Esophagus muscularis mucosa (tissue), 4 donors: Measurements from ENCODE around the gene CENPC. TPM values are rescaled to one million over a fixed set of nuclear protein-coding genes. Genes with fewer than 3 reads are reported as not detected.

Experiments used
- DNase-seq: peaks from one replicate; pipeline ENCODE4 v3.0.0-alpha.2; 2017; ENCODE audit errors: extremely low spot score
- H3K27ac ChIP-seq, 4 donors: fragments of 200-600 bp; sonication (generic); replicated peaks in 1 of 4; 1 replicate in 3 of 4; 2 replicates in 1 of 4; pipeline ENCODE4 v1.5.1; 2016 to 2019; ENCODE audit warnings: mild to moderate bottlenecking in 1 of 4
- H3K27me3 ChIP-seq, 4 donors: fragments of 200-600 bp; sonication (generic); one replicate each; pipeline versions ENCODE4 v1.5.1 to v1.6.0; 2016 to 2019
- H3K36me3 ChIP-seq, 4 donors: fragments of 200-600 bp; sonication (generic); one replicate each; pipeline ENCODE4 v1.5.1; 2016 to 2019
- H3K4me1 ChIP-seq, 4 donors: fragments of 200-600 bp; sonication (generic); one replicate each; pipeline ENCODE4 v1.5.1; 2016 to 2019
- H3K4me3 ChIP-seq, 4 donors: fragments of 200-600 bp; sonication (generic); 1 replicate in 2 of 4; 2 replicates in 2 of 4; pipeline ENCODE4 v1.5.1; 2016 to 2019; ENCODE audit warnings: mild to moderate bottlenecking in 4 of 4, moderate library complexity in 1 of 4
- H3K9me3 ChIP-seq, 4 donors: fragments of 200-600 bp; sonication (generic); 1 replicate in 3 of 4; 2 replicates in 1 of 4; pipeline ENCODE4 v1.5.1; 2016 to 2019
- EP300 ChIP-seq: sonication (generic); formaldehyde crosslinking; IDR thresholded peaks from one replicate; pipeline ENCODE4 v1.6.1; 2017; ENCODE audit warnings: antibody characterized with exemption
- POLR2A ChIP-seq: fragments of 450-650 bp; IDR thresholded peaks from one replicate; pipeline ENCODE4 v1.6.1; 2017; ENCODE audit warnings: antibody characterized with exemption, moderate library complexity, mild to moderate bottlenecking, low read depth
- POLR2AphosphoS5 ChIP-seq, 2 donors: sonication (generic); formaldehyde crosslinking; IDR thresholded peaks; one replicate each; pipeline ENCODE4 v1.6.1; 2017; ENCODE audit warnings: antibody characterized with exemption in 2 of 2
- WGBS: methylation state at CpG from one replicate; pipeline ENCODE4 v1.1.5; 2018; 5-methylcytosine and 5-hydroxymethylcytosine counted together
- intact Hi-C: fragments of 100-400 bp; cut with DNase I; formaldehyde crosslinking; loops from one replicate; pipeline ENCODE4 v1.15.1; 2023
- total RNA-seq, 4 donors: library from RNA; depleted of rRNA; stranded (reverse); fragments of >200 nt; gene quantifications; one replicate each; pipeline versions ENCODE4 v1.1.0 to v1.2.1, GENCODE V29; 2016
- TF ChIP-seq, protein P1 (sequence below), 3 experiments: fragments of 200-600 bp in 2 of 3; fragments of 450-650 bp in 1 of 3; sonication (generic) in 2 of 3; IDR thresholded peaks; one replicate each; pipeline ENCODE4 v1.5.1; 2017 to 2019; ENCODE audit warnings: antibody characterized with exemption in 3 of 3, mild to moderate bottlenecking in 2 of 3, moderate library complexity in 1 of 3

Gene CENPC
- total RNA-seq, 4 donors from 2014 or later, result 14.5 to 26.2 (median 15.3) TPM

DNA sequence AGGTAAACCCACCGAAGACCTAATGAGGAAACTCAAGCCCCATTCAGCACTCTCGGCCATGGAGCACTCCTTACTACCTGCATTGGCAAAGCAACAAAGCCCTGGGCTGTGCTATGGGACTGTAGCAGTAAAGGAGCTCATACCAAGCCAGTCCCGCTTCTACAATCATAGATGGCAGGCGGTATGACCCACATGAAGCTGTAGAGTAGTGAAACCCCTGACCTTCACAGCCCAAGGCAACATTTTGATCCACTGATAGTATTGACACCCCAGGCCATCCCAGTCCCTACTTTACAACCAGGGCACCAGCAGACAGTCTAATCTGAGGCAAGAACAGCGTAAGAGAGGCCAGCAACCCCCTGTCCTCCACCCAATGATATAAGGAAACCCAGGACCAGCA, 25.2 kb downstream of the CENPC start:
- TF ChIP-seq, protein P1, sequence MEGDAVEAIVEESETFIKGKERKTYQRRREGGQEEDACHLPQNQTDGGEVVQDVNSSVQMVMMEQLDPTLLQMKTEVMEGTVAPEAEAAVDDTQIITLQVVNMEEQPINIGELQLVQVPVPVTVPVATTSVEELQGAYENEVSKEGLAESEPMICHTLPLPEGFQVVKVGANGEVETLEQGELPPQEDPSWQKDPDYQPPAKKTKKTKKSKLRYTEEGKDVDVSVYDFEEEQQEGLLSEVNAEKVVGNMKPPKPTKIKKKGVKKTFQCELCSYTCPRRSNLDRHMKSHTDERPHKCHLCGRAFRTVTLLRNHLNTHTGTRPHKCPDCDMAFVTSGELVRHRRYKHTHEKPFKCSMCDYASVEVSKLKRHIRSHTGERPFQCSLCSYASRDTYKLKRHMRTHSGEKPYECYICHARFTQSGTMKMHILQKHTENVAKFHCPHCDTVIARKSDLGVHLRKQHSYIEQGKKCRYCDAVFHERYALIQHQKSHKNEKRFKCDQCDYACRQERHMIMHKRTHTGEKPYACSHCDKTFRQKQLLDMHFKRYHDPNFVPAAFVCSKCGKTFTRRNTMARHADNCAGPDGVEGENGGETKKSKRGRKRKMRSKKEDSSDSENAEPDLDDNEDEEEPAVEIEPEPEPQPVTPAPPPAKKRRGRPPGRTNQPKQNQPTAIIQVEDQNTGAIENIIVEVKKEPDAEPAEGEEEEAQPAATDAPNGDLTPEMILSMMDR (IDR thresholded peaks at IDR 0.05), result no peak
- no peak for TF ChIP-seq POLR2AphosphoS5 (IDR thresholded peaks at IDR 0.05)
- TF ChIP-seq POLR2A, result no peak
- TF ChIP-seq EP300, result no peak

DNA sequence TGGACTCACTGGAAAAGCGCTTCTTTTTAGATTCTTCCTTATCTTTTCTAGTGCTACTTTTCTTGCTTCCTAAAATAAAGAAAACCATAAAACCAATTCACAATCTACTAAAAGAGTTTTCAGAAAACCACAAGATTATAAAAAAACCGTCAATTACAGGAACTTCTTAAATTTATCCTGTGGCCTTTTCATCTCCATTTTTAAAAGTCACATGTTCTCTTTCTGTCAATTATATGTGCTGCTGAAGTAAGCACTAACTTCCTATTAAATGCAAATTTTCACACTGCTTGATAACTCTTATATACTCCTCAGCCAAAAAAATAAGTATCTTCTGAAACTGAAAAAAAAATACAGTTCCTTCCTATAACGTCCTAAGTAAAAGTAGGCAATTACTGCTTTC, 32.8 kb downstream of the CENPC start:
- no peak overlapping the region for H3K4me3 ChIP-seq
- no peak for TF ChIP-seq POLR2AphosphoS5 (IDR thresholded peaks at IDR 0.05)
- no peak for TF ChIP-seq EP300
- TF ChIP-seq, protein P1 (IDR thresholded peaks at IDR 0.05), result no peak
- no peak for TF ChIP-seq POLR2A
- H3K36me3 ChIP-seq, result peaks cover 31 to 80% (median 53%) of the 10 kb centered on the region in 4 donors
- intact Hi-C loops, result no loop called here
- H3K4me1 ChIP-seq, result no peaks in the 10 kb centered on the region
- no peaks in the 10 kb centered on the region for H3K9me3 ChIP-seq
- no peak overlapping the region for H3K27ac ChIP-seq
- 77% methylated on average over 3 of the region's 3 CpGs for WGBS
- H3K27me3 ChIP-seq, result no peaks in the 10 kb centered on the region
- no peak for DNase-seq

More for the DNA sequence above, 25.2 kb downstream of the CENPC start:
- intact Hi-C loops, result no loop called here
- WGBS, result 97% methylated on average over 5 of the region's 5 CpGs
- H3K4me1 ChIP-seq, result peaks cover 3 to 20% (median 11%) of the 10 kb centered on the region in 4 donors
- no peak for DNase-seq
- no peak overlapping the region for H3K27ac ChIP-seq
- H3K36me3 ChIP-seq, result peaks cover 0 to 36% (median 14%) of the 10 kb centered on the region in 4 donors
- H3K27me3 ChIP-seq, result no peaks in the 10 kb centered on the region
- no peaks in the 10 kb centered on the region for H3K9me3 ChIP-seq
- no peak overlapping the region for H3K4me3 ChIP-seq

DNA sequence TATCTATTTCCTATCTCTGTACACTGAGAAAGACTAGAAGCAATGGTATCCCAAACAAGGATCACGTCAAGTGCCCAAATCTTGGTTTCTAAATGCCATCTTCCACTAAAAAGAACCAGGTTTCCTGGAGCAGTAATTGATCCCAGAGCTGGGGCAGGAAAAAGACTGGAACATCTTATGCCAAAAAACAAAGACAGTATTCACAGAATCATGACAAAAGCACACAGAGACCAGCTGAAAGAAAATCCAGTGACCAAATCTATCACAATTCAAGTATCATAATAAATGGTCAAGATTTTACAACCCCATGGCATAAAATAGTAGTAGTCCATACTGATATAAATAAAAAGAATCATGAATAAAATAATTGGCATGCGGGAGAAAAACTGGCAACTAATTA, 44.9 kb downstream of the CENPC start:
- DNase-seq, result no peak
- intact Hi-C loops, result no loop called here

DNA sequence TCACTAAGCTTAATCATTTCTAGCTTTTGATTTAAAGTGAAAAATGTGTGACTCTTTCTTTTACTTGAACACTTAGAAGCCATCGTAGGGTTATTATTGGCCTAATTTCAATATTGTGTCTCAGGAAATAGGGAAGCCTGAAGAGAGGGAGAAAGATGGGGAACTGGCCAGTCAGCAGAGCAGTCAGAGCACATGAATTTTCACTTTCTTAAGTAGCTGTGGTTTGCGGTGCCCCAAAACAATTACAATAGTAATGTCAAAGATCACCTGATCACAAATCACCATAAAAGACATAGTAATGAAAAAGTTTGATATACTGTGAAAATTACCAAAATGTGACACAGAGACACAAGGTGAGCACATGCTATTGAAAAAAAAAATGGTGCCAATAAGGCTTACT, 45.5 kb downstream of the CENPC start:
- Histone ChIP-seq H3K36me3 (peaks cover 4 to 47% (median 23%) of the 10 kb centered on the region in 4 donors), H3K9me3 (no peaks in the 10 kb centered on the region), H3K27me3 (no peaks in the 10 kb centered on the region), H3K27ac (no peak overlapping the region), H3K4me1 (no peaks in the 10 kb centered on the region), H3K4me3 (no peak overlapping the region)
- WGBS, result 76% methylated on average over 2 of the region's 2 CpGs
- TF ChIP-seq, protein P1 (IDR thresholded peaks at IDR 0.05), result no peak
- TF ChIP-seq EP300 (no peak), POLR2AphosphoS5 (IDR thresholded peaks at IDR 0.05) (no peak), POLR2A (no peak)
- intact Hi-C loops, result no loop called here
- no peak for DNase-seq

More for the DNA sequence above, 44.9 kb downstream of the CENPC start:
- Histone ChIP-seq H3K27me3 (no peaks in the 10 kb centered on the region), H3K36me3 (peaks cover 7 to 50% (median 25%) of the 10 kb centered on the region in 4 donors), H3K27ac (no peak overlapping the region), H3K4me1 (no peaks in the 10 kb centered on the region), H3K4me3 (no peak overlapping the region), H3K9me3 (no peaks in the 10 kb centered on the region)
- TF ChIP-seq POLR2AphosphoS5 (IDR thresholded peaks at IDR 0.05) (no peak), POLR2A (no peak), EP300 (no peak)
- TF ChIP-seq, protein P1 (IDR thresholded peaks at IDR 0.05), result no peak
- WGBS, result 90% methylated on average over 2 of the region's 2 CpGs
